GM23338 (cell line): ENCODE results near the gene CROCC2. TPM values are rescaled to one million over a fixed set of nuclear protein-coding genes. Genes with fewer than 3 reads are reported as not detected.

Experiments used
- CREB1 ChIP-seq: fragments of 250-450 bp; sonication (Bioruptor Pico); IDR thresholded peaks from 2 replicates; pipeline ENCODE4 v1.5.0; 2020; ENCODE audit warnings: low read depth, mild to moderate bottlenecking, moderate library complexity
- CTCF ChIP-seq, 2 experiments: fragments of 200-600 bp in 1 of 2; sonication (generic) in 1 of 2; conservative IDR thresholded peaks; 2 replicates each; pipeline versions ENCODE4 v1.5.1 to v1.6.1; 2016 to 2017; ENCODE audit warnings: antibody characterized with exemption in 2 of 2, low read depth in 2 of 2, mild to moderate bottlenecking in 2 of 2, moderate library complexity in 1 of 2
- ETS1 ChIP-seq: IDR thresholded peaks from 2 replicates; pipeline ENCODE4 v1.6.1; 2016; ENCODE audit warnings: antibody characterized with exemption
- EZH2 ChIP-seq: fragments of 200-600 bp; sonication (generic); IDR thresholded peaks from one replicate; pipeline ENCODE4 v1.8.0; 2017; ENCODE audit warnings: antibody characterized with exemption, mild to moderate bottlenecking, low read depth; ENCODE audit not compliant: unreplicated experiment
- EZH2phosphoT487 ChIP-seq: fragments of 200-600 bp; sonication (generic); IDR thresholded peaks from one replicate; pipeline ENCODE4 v1.8.1; 2018; ENCODE audit warnings: antibody characterized with exemption; ENCODE audit not compliant: unreplicated experiment
- NANOG ChIP-seq: IDR thresholded peaks from 2 replicates; pipeline ENCODE4 v1.6.1; 2016; ENCODE audit warnings: antibody characterized with exemption, borderline replicate concordance
- POLR2AphosphoS5 ChIP-seq: IDR thresholded peaks from 2 replicates; pipeline ENCODE4 v1.6.1; 2016; ENCODE audit warnings: antibody characterized with exemption, low read depth
- ZNF114 ChIP-seq: fragments of 250-450 bp; sonication (Bioruptor Pico); IDR thresholded peaks from 2 replicates; pipeline ENCODE4 v1.5.0; 2020; ENCODE audit warnings: mild to moderate bottlenecking, moderate library complexity
- polyA plus RNA-seq: library from polyadenylated mRNA; unstranded; fragments of >200 nt; fragmentation: Nextera tagmentation; extraction: Ambion mirVana; gene quantifications from 2 replicates; pipeline ENCODE4 v1.2.1, GENCODE V29; 2016
- total RNA-seq: library from RNA; depleted of rRNA; stranded (reverse); fragments of >200 nt; shearing (Covaris generic); gene quantifications from 2 replicates; pipeline ENCODE4 v1.2.3, GENCODE V29; 2014
- TF ChIP-seq, protein P1 (sequence below): fragments of 250-450 bp; sonication (Bioruptor Pico); IDR thresholded peaks from 2 replicates; pipeline ENCODE4 v1.5.0; 2020; ENCODE audit warnings: mild to moderate bottlenecking, moderate library complexity

CROCC2 gene
- total and polyA plus RNA-seq, 2 experiments from 2014 or later, result not detected

- TF ChIP-seq, protein P1, sequence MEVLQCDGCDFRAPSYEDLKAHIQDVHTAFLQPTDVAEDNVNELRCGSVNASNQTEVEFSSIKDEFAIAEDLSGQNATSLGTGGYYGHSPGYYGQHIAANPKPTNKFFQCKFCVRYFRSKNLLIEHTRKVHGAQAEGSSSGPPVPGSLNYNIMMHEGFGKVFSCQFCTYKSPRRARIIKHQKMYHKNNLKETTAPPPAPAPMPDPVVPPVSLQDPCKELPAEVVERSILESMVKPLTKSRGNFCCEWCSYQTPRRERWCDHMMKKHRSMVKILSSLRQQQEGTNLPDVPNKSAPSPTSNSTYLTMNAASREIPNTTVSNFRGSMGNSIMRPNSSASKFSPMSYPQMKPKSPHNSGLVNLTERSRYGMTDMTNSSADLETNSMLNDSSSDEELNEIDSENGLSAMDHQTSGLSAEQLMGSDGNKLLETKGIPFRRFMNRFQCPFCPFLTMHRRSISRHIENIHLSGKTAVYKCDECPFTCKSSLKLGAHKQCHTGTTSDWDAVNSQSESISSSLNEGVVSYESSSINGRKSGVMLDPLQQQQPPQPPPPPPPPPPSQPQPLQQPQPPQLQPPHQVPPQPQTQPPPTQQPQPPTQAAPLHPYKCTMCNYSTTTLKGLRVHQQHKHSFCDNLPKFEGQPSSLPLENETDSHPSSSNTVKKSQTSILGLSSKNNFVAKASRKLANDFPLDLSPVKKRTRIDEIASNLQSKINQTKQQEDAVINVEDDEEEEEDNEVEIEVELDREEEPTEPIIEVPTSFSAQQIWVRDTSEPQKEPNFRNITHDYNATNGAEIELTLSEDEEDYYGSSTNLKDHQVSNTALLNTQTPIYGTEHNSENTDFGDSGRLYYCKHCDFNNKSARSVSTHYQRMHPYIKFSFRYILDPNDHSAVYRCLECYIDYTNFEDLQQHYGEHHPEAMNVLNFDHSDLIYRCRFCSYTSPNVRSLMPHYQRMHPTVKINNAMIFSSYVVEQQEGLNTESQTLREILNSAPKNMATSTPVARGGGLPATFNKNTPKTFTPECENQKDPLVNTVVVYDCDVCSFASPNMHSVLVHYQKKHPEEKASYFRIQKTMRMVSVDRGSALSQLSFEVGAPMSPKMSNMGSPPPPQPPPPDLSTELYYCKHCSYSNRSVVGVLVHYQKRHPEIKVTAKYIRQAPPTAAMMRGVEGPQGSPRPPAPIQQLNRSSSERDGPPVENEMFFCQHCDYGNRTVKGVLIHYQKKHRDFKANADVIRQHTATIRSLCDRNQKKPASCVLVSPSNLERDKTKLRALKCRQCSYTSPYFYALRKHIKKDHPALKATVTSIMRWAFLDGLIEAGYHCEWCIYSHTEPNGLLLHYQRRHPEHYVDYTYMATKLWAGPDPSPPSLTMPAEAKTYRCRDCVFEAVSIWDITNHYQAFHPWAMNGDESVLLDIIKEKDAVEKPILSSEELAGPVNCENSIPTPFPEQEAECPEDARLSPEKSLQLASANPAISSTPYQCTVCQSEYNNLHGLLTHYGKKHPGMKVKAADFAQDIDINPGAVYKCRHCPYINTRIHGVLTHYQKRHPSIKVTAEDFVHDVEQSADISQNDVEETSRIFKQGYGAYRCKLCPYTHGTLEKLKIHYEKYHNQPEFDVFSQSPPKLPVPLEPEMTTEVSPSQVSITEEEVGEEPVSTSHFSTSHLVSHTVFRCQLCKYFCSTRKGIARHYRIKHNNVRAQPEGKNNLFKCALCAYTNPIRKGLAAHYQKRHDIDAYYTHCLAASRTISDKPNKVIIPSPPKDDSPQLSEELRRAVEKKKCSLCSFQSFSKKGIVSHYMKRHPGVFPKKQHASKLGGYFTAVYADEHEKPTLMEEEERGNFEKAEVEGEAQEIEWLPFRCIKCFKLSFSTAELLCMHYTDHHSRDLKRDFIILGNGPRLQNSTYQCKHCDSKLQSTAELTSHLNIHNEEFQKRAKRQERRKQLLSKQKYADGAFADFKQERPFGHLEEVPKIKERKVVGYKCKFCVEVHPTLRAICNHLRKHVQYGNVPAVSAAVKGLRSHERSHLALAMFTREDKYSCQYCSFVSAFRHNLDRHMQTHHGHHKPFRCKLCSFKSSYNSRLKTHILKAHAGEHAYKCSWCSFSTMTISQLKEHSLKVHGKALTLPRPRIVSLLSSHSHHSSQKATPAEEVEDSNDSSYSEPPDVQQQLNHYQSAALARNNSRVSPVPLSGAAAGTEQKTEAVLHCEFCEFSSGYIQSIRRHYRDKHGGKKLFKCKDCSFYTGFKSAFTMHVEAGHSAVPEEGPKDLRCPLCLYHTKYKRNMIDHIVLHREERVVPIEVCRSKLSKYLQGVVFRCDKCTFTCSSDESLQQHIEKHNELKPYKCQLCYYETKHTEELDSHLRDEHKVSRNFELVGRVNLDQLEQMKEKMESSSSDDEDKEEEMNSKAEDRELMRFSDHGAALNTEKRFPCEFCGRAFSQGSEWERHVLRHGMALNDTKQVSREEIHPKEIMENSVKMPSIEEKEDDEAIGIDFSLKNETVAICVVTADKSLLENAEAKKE (CRISPR knock-in tag), result no peak
- TF ChIP-seq POLR2AphosphoS5 (no peak), NANOG (no peak), CREB1 (CRISPR knock-in tag) (no peak), ZNF114 (CRISPR knock-in tag) (no peak), CTCF (conservative IDR thresholded peaks at IDR 0.05; ENCODE audit: low read depth in 2 of 2) (no peak), ETS1 (no peak), EZH2phosphoT487 (no peak), EZH2 (no peak)
Measured at GRCh38 chr2:240960309-240960970, 54.3 kb downstream of the CROCC2 start (continued).
